ENCODE results near the gene KLRK1. TPM values are rescaled to one million over a fixed set of nuclear protein-coding genes. Genes with fewer than 3 reads are reported as not detected.
"Not testable (repeated sequence)": the region's sequence is repeated elsewhere in the genome, so short reads cannot be mapped to it uniquely, and the experiment has no call there.

KLRK1 gene
- total RNA-seq, 2 donors from 2014 or later: 0.59 to 2.8 TPM

- intact Hi-C loops (cut with DNase I): no loop called here
- TF ChIP-seq POLR2AphosphoS5 (IDR thresholded peaks at IDR 0.05): no peak
- no peak for TF ChIP-seq CTCF (IDR thresholded peaks at IDR 0.05)
- TF ChIP-seq POLR2A (IDR thresholded peaks at IDR 0.05): no peak
- 94% methylated on average over 1 of the region's 1 CpG for WGBS
- H3K27ac ChIP-seq: no peak overlapping the region
- no peaks in the 10 kb centered on the region for H3K36me3 ChIP-seq
- no peaks in the 10 kb centered on the region for H3K27me3 ChIP-seq (replicated peaks; ENCODE audit: insufficient read depth)
- H3K4me1 ChIP-seq (replicated peaks): peaks cover 4% of the 10 kb centered on the region
- DNase-seq (ENCODE audit: low spot score): no peak
- H3K9me3 ChIP-seq: no peaks in the 10 kb centered on the region
- H3K4me3 ChIP-seq: no peak overlapping the region
Measured at GRCh38 chr12:10358969-10359368, 30.9 kb downstream of the KLRK1 start.

- DNase-seq (ENCODE audit: low spot score): no peak
- peaks cover 3% of the 10 kb centered on the region for H3K4me1 ChIP-seq (replicated peaks)
- H3K9me3 ChIP-seq: no peaks in the 10 kb centered on the region
- no peak for TF ChIP-seq CTCF (IDR thresholded peaks at IDR 0.05)
- H3K27ac ChIP-seq: no peak overlapping the region
- 91% methylated on average over 5 of the region's 5 CpGs for WGBS
- H3K36me3 ChIP-seq: no peaks in the 10 kb centered on the region
- H3K4me3 ChIP-seq: no peak overlapping the region
- intact Hi-C loops (cut with DNase I): no loop called here
- H3K27me3 ChIP-seq (replicated peaks; ENCODE audit: insufficient read depth): no peaks in the 10 kb centered on the region
Measured at GRCh38 chr12:10358131-10358530, 31.7 kb downstream of the KLRK1 start.

DNA sequence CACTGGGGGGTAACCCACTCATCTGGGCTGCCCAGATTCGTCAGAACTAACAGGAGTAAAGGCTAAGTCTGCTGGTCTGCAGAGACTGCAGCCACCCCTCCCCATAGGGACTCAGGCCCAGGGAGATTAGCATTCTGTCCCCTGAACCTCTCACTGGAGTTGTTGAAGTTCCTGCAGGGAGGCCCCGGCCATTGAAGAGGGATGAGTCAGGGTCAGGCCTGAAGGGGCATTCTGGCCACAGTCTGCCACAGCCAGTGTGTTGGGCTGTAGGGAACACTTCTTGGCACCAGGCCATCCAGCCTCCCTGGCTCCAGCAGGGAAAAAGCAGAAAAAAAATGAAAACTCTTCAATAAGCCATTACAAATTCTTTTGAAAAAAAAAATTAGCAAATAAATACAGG is 35.3 kb downstream of the KLRK1 start:
- TF ChIP-seq POLR2AphosphoS5 (IDR thresholded peaks at IDR 0.05) (no peak), POLR2A (IDR thresholded peaks at IDR 0.05) (no peak), CTCF (IDR thresholded peaks at IDR 0.05) (no peak)
- H3K4me1 ChIP-seq (replicated peaks): no peaks in the 10 kb centered on the region
- 78% methylated on average over 2 of the region's 2 CpGs for WGBS
- H3K27ac ChIP-seq: no peak overlapping the region
- no peak overlapping the region for H3K4me3 ChIP-seq
- no peaks in the 10 kb centered on the region for H3K36me3 ChIP-seq
- no peaks in the 10 kb centered on the region for H3K9me3 ChIP-seq
- intact Hi-C loops (cut with DNase I): no loop called here
- no peaks in the 10 kb centered on the region for H3K27me3 ChIP-seq (replicated peaks; ENCODE audit: insufficient read depth)
- DNase-seq (ENCODE audit: low spot score): no peak

GRCh38 chr12:10354071-10354470 is 35.8 kb downstream of the KLRK1 start:
- no peaks in the 10 kb centered on the region for H3K9me3 ChIP-seq
- DNase-seq (ENCODE audit: low spot score): no peak
- 71% methylated on average over 4 of the region's 4 CpGs for WGBS
- H3K27me3 ChIP-seq (replicated peaks; ENCODE audit: insufficient read depth): no peaks in the 10 kb centered on the region
- TF ChIP-seq POLR2AphosphoS5 (IDR thresholded peaks at IDR 0.05) (no peak), CTCF (IDR thresholded peaks at IDR 0.05) (no peak), POLR2A (IDR thresholded peaks at IDR 0.05) (no peak)
- H3K27ac ChIP-seq: no peak overlapping the region
- H3K4me1 ChIP-seq (replicated peaks): no peaks in the 10 kb centered on the region
- no peak overlapping the region for H3K4me3 ChIP-seq
- intact Hi-C loops (cut with DNase I): no loop called here
- H3K36me3 ChIP-seq: no peaks in the 10 kb centered on the region

- intact Hi-C loops (cut with DNase I); H3K27me3 ChIP-seq (replicated peaks; ENCODE audit: insufficient read depth); H3K4me3 ChIP-seq; DNase-seq (ENCODE audit: low spot score); H3K9me3 ChIP-seq; H3K4me1 ChIP-seq (replicated peaks); H3K27ac ChIP-seq; H3K36me3 ChIP-seq: not testable (repeated sequence)
- 58% methylated on average over 3 of the region's 3 CpGs for WGBS
Measured at GRCh38 chr12:10351457-10351856, 38.4 kb downstream of the KLRK1 start.

Data from prostate gland (tissue), 2 donors.